ENCODE measurements around the gene ACSF3.
"Not testable (repeated sequence)": the region's sequence is repeated elsewhere in the genome, so short reads cannot be mapped to it uniquely, and the experiment has no call there.

Gene ACSF3

GRCh38 chr16:89192186-89192955 lies 98.7 kb downstream of the ACSF3 start:
- not testable (repeated sequence) for DNase-seq

GRCh38 chr16:89192956-89193575 lies 99.4 kb downstream of the ACSF3 start:
- peak; percentile 88 for DNase-seq

- no peak for DNase-seq
Measured at GRCh38 chr16:89193576-89194293, 100.1 kb downstream of the ACSF3 start.

- no peak for DNase-seq
Measured at GRCh38 chr16:89194340-89195311, 101.0 kb downstream of the ACSF3 start.

- peak; percentile 53 for DNase-seq
Measured at GRCh38 chr16:89195521-89196171, 102.0 kb downstream of the ACSF3 start.

DNA sequence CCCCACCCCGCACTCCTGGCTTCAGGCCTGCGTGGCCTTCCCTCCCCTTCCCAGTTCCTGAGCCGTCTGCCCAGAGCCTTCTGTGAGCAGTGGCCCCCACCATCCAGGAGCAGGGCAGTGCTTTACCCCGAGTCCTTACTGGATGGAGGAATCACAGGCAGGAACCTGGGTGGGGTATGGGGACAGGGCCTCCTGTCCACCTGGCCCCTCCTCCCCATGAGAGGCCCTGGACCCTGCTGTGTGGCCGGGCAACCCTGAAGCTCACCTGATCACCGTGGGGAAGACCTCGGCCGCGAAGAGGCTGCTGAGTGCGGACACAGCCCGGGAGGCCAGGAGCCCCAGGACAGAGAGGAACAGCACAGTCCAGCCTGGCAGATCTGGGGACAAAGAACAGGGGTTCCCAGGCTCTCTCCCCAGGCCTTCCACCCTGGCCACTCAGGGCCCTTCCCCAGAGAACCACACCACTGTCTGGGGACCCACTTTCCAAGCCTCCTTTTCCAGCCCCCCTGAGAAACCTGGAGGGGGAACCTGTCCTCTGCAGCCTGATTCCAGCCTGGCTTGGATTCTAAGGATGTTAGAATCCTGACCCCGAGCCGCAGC lies 103.5 kb downstream of the ACSF3 start:
- DNase-seq: no peak

DNA sequence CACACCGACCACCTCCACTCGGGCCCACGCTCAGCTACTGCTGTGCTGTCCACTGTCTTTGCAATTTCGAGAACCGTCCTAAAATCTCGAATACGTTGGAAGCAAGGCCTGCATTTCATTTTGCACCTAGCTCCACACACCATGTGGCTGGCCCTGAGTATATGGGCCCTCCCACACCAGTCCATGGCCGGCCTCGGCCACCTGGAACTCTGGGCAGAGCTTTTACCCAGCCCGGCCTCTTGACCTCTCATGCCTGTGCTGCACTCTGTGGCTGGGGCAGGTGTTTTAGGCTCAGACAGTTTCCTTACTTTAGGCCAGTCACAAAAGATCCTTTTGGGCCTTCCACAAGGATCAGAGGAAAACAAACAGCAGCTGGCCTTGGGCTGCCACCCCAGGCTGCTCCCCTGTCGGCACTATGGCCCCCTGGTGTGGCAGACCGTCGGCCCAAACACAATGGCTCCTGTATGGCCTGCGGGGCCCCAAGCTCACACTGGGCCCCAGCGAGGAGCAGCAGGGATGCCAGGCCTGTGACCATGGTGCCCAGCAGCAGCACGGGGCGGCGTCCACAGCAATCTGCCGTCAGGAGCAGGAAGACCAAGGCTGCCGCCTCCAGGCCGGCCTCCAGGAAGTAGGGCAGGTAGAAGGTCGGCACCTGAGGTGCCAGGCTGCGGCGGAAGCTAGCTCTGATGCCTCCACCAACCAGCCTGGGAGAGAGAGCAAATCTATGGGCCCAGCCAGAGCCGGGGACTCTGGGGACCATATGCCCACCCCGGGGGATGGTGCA lies 104.2 kb downstream of the ACSF3 start:
- DNase-seq: no peak

- DNase-seq: no peak
Measured at GRCh38 chr16:89198417-89199240, 105.0 kb downstream of the ACSF3 start.

GRCh38 chr16:89199241-89200123 lies 105.8 kb downstream of the ACSF3 start:
- DNase-seq: no peak

GRCh38 chr16:89200124-89200849 lies 106.6 kb downstream of the ACSF3 start, which contains the start of gene SLC22A31:
Gene SLC22A31 (minus strand): TSS chr16:89200537. CDS start chr16:89200501, 36 bp downstream.
- peak; percentile 55 for DNase-seq

- no peak for DNase-seq
Measured at GRCh38 chr16:89200850-89201411, 107.3 kb downstream of the ACSF3 start.

DNA sequence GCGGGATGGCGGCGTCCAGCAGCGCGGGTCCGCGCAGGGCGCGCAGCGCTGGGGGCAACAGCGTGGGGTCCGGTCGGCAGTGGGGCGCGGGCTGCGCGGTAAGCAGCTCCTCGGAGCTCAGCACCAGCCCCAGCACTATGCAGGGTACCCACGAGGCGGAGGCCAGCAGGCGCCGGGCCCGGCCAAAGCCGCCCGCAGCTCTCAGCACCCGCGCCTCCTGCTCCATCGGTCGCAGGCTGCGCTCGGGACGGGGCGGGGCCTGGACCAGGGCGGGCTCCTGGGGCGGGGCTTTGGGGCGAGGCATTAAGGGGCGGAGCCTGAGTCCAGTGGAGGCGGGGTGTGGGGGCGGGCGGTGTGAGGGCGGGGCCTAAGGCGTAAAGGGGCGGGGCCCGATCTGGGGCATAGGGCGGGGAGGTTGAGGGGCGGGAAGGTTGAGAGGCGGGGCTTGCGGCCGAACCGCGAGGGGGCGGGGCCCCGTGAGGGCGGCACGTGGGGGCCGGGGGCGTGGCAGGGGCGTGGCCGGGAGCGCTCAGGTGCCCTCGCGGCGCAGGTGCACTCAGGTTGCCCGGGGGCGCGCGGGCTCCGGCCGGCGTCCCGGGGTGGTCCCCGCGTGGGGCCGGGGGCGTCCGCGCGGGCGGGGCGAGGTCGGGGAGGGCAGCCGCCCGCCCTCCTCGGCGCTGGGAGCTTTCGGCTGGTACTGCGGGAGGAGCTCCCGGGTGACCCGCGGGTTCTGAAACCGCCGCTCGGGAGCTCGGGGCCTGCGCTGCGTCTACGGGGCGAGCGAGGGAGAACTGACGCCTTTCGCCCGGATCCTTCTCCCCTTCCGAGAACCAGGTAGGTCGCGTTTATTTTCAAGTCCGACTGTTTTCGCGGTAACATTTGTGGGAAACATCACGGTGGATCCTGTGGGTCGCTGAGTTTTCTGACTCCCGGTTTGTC lies 108.1 kb downstream of the ACSF3 start:
- peak; percentile 90 for DNase-seq

- no peak for DNase-seq
Measured at GRCh38 chr16:89202422-89203215, 109.0 kb downstream of the ACSF3 start.
